Measurements from ENCODE around the gene PACSIN2. TPM values are rescaled to one million over a fixed set of nuclear protein-coding genes. Genes with fewer than 3 reads are reported as not detected.
A peak's percentile ranks its signal among the peaks of the same experiment; 100 is the strongest.

PACSIN2 gene
- total and polyA plus RNA-seq, 2 experiments from 2014 or later: 23.5 to 57.3 TPM

DNA sequence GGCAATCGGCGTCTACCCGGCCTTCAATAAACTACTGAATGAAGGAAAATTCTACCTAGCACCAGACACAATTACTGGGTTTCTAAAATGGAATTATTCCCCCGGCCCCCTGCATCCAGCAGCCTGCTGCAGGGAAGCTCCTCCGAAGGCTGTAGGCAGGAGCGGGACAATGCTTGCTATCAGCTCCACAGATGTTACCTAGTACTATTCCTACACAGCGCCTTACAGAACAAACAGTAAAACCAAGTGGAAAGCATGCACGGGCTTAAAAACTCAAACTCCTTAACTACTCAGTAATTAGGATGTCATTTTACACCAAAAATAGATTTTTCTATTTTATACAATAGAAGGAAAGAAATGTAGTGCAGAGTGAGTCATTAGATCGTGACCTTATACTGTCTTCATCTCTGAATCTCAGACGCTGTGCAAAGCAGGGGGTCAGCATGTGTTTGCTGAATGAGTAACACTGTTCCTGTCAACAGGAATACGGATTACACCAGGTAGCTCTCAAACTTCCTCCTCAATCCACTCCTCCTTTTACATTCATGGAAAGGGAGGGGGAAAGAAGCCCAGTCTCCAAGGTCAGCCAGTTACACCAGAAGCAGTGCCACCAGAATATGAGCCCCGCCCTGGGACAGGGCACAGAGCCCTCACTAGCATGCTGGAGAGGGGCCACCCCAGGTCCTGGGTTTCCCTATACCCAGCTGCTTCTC is 74.9 kb downstream of the PACSIN2 start (continued):
- TF ChIP-seq, protein P1, sequence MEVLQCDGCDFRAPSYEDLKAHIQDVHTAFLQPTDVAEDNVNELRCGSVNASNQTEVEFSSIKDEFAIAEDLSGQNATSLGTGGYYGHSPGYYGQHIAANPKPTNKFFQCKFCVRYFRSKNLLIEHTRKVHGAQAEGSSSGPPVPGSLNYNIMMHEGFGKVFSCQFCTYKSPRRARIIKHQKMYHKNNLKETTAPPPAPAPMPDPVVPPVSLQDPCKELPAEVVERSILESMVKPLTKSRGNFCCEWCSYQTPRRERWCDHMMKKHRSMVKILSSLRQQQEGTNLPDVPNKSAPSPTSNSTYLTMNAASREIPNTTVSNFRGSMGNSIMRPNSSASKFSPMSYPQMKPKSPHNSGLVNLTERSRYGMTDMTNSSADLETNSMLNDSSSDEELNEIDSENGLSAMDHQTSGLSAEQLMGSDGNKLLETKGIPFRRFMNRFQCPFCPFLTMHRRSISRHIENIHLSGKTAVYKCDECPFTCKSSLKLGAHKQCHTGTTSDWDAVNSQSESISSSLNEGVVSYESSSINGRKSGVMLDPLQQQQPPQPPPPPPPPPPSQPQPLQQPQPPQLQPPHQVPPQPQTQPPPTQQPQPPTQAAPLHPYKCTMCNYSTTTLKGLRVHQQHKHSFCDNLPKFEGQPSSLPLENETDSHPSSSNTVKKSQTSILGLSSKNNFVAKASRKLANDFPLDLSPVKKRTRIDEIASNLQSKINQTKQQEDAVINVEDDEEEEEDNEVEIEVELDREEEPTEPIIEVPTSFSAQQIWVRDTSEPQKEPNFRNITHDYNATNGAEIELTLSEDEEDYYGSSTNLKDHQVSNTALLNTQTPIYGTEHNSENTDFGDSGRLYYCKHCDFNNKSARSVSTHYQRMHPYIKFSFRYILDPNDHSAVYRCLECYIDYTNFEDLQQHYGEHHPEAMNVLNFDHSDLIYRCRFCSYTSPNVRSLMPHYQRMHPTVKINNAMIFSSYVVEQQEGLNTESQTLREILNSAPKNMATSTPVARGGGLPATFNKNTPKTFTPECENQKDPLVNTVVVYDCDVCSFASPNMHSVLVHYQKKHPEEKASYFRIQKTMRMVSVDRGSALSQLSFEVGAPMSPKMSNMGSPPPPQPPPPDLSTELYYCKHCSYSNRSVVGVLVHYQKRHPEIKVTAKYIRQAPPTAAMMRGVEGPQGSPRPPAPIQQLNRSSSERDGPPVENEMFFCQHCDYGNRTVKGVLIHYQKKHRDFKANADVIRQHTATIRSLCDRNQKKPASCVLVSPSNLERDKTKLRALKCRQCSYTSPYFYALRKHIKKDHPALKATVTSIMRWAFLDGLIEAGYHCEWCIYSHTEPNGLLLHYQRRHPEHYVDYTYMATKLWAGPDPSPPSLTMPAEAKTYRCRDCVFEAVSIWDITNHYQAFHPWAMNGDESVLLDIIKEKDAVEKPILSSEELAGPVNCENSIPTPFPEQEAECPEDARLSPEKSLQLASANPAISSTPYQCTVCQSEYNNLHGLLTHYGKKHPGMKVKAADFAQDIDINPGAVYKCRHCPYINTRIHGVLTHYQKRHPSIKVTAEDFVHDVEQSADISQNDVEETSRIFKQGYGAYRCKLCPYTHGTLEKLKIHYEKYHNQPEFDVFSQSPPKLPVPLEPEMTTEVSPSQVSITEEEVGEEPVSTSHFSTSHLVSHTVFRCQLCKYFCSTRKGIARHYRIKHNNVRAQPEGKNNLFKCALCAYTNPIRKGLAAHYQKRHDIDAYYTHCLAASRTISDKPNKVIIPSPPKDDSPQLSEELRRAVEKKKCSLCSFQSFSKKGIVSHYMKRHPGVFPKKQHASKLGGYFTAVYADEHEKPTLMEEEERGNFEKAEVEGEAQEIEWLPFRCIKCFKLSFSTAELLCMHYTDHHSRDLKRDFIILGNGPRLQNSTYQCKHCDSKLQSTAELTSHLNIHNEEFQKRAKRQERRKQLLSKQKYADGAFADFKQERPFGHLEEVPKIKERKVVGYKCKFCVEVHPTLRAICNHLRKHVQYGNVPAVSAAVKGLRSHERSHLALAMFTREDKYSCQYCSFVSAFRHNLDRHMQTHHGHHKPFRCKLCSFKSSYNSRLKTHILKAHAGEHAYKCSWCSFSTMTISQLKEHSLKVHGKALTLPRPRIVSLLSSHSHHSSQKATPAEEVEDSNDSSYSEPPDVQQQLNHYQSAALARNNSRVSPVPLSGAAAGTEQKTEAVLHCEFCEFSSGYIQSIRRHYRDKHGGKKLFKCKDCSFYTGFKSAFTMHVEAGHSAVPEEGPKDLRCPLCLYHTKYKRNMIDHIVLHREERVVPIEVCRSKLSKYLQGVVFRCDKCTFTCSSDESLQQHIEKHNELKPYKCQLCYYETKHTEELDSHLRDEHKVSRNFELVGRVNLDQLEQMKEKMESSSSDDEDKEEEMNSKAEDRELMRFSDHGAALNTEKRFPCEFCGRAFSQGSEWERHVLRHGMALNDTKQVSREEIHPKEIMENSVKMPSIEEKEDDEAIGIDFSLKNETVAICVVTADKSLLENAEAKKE (CRISPR knock-in tag; IDR thresholded peaks at IDR 0.05): no peak
- TF ChIP-seq ZNF331 (CRISPR knock-in tag; IDR thresholded peaks at IDR 0.05; ENCODE audit: low read depth) (no peak), CREB1 (CRISPR knock-in tag; IDR thresholded peaks at IDR 0.05; ENCODE audit: low read depth) (no peak), EZH2 (IDR thresholded peaks at IDR 0.05; ENCODE audit: low read depth, unreplicated experiment) (no peak), ZNF114 (CRISPR knock-in tag; IDR thresholded peaks at IDR 0.05) (no peak)

DNA sequence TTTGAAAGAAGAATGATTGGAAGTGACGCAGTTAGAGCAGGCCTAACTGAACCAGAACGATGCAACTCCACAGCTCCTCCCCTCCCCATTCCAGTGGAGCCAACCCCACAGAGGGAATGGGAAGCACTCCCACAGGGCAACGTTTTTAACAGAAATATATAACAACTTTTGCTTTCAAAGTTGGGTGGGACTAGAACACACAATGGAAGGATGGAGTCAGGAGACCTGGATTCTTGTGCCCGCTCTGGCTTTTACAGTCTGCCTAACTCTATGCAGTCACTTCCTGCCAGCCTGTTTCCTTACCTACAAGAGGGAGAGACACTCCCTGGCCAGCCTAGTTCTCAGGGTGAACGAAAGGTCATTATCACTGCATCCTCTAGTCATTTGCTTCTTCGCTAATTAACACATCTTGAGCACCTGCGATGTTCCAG is 75.5 kb downstream of the PACSIN2 start:
- TF ChIP-seq JUNB (IDR thresholded peaks at IDR 0.05; ENCODE audit: unreplicated experiment): no peak
- TF ChIP-seq, protein P1 (CRISPR knock-in tag; IDR thresholded peaks at IDR 0.05): no peak
- TF ChIP-seq EZH2 (IDR thresholded peaks at IDR 0.05; ENCODE audit: low read depth, unreplicated experiment): no peak
- TF ChIP-seq NANOG (IDR thresholded peaks at IDR 0.05; ENCODE audit: borderline replicate concordance): no peak
- no peaks in the 10 kb centered on the region for H3K36me3 ChIP-seq (ENCODE audit: insufficient read depth)
- Mint-ChIP-seq H3K27ac (peak overlapping the region; percentile 63; the same call in 1 of the 2 replicates), H3K27me3 (ENCODE audit: insufficient read depth, low read depth, poor library complexity) (peaks cover 2% of the 10 kb centered on the region), H3K36me3 (ENCODE audit: low read depth) (no peaks in the 10 kb centered on the region; the same call in 2 of the 3 replicates), H3K4me1 (peaks cover 46% of the 10 kb centered on the region), H3K4me3 (no peak overlapping the region), H3K9me3 (no peaks in the 10 kb centered on the region)
- H3K9me2 ChIP-seq (ENCODE audit: insufficient read depth): no peaks in the 10 kb centered on the region
- peaks cover 50% of the 10 kb centered on the region for H4K20me1 ChIP-seq (replicated peaks; ENCODE audit: insufficient read depth)
- peaks cover 91% of the 10 kb centered on the region for H3K79me2 ChIP-seq (replicated peaks; ENCODE audit: insufficient read depth)
- H3K27ac ChIP-seq (ENCODE audit: low read depth): peak overlapping the region; percentile 55; the same call in 1 of the 2 replicates
- peaks cover 29% of the 10 kb centered on the region for H3K4me1 ChIP-seq (ENCODE audit: insufficient read depth)
- H2AFZ ChIP-seq: no peak overlapping the region
- no peak overlapping the region for H3K4me3 ChIP-seq
- no peaks in the 10 kb centered on the region for H3K27me3 ChIP-seq (ENCODE audit: insufficient read depth)
- ATAC-seq (peak; percentile 41), DNase-seq (ENCODE audit: low spot score) (peak; percentile 47)
- peak overlapping the region; percentile 36 for H3K4me2 ChIP-seq
- no peaks in the 10 kb centered on the region for H3F3A ChIP-seq (replicated peaks; ENCODE audit: low read depth)

Measured in GM23338 (cell line).